Suprapubic skin (tissue), 3 donors: Measurements from ENCODE around the gene ACAD10.

Experiments
- CTCF ChIP-seq, 2 donors: fragments of 200-600 bp in 1 of 2; fragments of 450-650 bp in 1 of 2; sonication (generic) in 1 of 2; IDR thresholded peaks; one replicate each; pipeline ENCODE4 v1.5.1; 2016 to 2019; ENCODE audit warnings: antibody characterized with exemption in 2 of 2, mild to moderate bottlenecking in 1 of 2, moderate library complexity in 1 of 2
- POLR2AphosphoS5 ChIP-seq, 3 donors: sonication (generic); formaldehyde crosslinking; IDR thresholded peaks; one replicate each; pipeline ENCODE4 v1.6.1; 2017; ENCODE audit warnings: antibody characterized with exemption in 3 of 3

GRCh38 chr12:111653596-111653995 is 32.3 kb upstream of the ACAD10 start:
- TF ChIP-seq POLR2AphosphoS5 (IDR thresholded peaks at IDR 0.05) (no peak), CTCF (IDR thresholded peaks at IDR 0.05) (no peak)
